Measurements from ENCODE around the gene ASB10. TPM values are rescaled to one million over a fixed set of nuclear protein-coding genes. Genes with fewer than 3 reads are reported as not detected.

The ASB10 gene
- total RNA-seq, 1 experiment from 2014 or later, result not detected

DNA sequence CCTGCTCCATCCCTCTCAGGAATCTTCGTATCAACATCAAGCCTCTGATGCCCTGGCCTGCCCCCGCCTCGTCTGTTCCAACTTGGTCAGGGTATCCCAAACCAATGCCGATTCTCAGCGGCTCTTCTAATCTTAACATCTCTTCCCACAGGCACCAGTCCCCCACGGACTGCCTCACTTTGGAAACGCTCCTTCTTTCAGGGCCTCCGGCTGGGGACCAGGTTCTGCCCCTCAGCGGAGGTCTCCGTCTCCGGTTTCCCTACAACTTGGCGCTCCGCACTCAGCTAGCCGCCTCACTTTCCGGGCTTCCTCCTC, 39.5 kb upstream of the ASB10 start:
- peaks cover 42% of the 10 kb centered on the region for H3K36me3 Mint-ChIP-seq
- no peaks in the 10 kb centered on the region for H3K27me3 Mint-ChIP-seq (ENCODE audit: low read depth)
- H3K4me3 Mint-ChIP-seq, result peak overlapping the region; percentile 95
- DNase-seq (ENCODE audit: low spot score) (no peak), ATAC-seq (no peak)
- CTCF ChIA-PET, result interaction anchor here (1.0 to 3.4 kb wide), 18 partner anchors 10 to 218 kb away, joined by 3 to 83 read pairs (median 5); partner anchors contain the start of gene H2BK1
- peaks cover 25% of the 10 kb centered on the region for H3K4me1 Mint-ChIP-seq
- TF ChIP-seq, protein P1, sequence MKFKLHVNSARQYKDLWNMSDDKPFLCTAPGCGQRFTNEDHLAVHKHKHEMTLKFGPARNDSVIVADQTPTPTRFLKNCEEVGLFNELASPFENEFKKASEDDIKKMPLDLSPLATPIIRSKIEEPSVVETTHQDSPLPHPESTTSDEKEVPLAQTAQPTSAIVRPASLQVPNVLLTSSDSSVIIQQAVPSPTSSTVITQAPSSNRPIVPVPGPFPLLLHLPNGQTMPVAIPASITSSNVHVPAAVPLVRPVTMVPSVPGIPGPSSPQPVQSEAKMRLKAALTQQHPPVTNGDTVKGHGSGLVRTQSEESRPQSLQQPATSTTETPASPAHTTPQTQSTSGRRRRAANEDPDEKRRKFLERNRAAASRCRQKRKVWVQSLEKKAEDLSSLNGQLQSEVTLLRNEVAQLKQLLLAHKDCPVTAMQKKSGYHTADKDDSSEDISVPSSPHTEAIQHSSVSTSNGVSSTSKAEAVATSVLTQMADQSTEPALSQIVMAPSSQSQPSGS (CRISPR knock-in tag; IDR thresholded peaks at IDR 0.05; ENCODE audit: borderline replicate concordance, low read depth), result no peak
- TF ChIP-seq MLX (CRISPR knock-in tag; IDR thresholded peaks at IDR 0.05), result no peak
- TF ChIP-seq ZNF671 (CRISPR knock-in tag; IDR thresholded peaks at IDR 0.05), result no peak
- no peak for TF ChIP-seq ZNF138 (CRISPR knock-in tag; conservative IDR thresholded peaks at IDR 0.05)
- TF ChIP-seq OVOL2 (CRISPR knock-in tag; IDR thresholded peaks at IDR 0.05; ENCODE audit: borderline replicate concordance), result no peak
- TF ChIP-seq ESRRA (CRISPR knock-in tag; IDR thresholded peaks at IDR 0.05; ENCODE audit: borderline replicate concordance), result no peak
- TF ChIP-seq JAZF1 (CRISPR knock-in tag; IDR thresholded peaks at IDR 0.05), result no peak
- TF ChIP-seq, protein P2, sequence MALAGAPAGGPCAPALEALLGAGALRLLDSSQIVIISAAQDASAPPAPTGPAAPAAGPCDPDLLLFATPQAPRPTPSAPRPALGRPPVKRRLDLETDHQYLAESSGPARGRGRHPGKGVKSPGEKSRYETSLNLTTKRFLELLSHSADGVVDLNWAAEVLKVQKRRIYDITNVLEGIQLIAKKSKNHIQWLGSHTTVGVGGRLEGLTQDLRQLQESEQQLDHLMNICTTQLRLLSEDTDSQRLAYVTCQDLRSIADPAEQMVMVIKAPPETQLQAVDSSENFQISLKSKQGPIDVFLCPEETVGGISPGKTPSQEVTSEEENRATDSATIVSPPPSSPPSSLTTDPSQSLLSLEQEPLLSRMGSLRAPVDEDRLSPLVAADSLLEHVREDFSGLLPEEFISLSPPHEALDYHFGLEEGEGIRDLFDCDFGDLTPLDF (CRISPR knock-in tag; IDR thresholded peaks at IDR 0.05), result no peak
- TF ChIP-seq FOXP1 (CRISPR knock-in tag; IDR thresholded peaks at IDR 0.05; ENCODE audit: borderline replicate concordance), result no peak
- TF ChIP-seq FOXJ3 (CRISPR knock-in tag; IDR thresholded peaks at IDR 0.05; ENCODE audit: borderline replicate concordance), result no peak
- TF ChIP-seq, protein P3, sequence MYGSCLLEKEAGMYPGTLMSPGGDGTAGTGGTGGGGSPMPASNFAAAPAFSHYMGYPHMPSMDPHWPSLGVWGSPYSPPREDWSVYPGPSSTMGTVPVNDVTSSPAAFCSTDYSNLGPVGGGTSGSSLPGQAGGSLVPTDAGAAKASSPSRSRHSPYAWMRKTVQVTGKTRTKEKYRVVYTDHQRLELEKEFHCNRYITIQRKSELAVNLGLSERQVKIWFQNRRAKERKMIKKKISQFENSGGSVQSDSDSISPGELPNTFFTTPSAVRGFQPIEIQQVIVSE (CRISPR knock-in tag; IDR thresholded peaks at IDR 0.05; ENCODE audit: borderline replicate concordance), result no peak
- TF ChIP-seq ZNF317 (CRISPR knock-in tag; IDR thresholded peaks at IDR 0.05; ENCODE audit: borderline replicate concordance, low read depth), result no peak
- TF ChIP-seq, protein P4, sequence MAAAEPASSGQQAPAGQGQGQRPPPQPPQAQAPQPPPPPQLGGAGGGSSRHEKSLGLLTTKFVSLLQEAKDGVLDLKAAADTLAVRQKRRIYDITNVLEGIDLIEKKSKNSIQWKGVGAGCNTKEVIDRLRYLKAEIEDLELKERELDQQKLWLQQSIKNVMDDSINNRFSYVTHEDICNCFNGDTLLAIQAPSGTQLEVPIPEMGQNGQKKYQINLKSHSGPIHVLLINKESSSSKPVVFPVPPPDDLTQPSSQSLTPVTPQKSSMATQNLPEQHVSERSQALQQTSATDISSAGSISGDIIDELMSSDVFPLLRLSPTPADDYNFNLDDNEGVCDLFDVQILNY (CRISPR knock-in tag; IDR thresholded peaks at IDR 0.05), result no peak
- no peak for TF ChIP-seq ZNF416 (CRISPR knock-in tag; IDR thresholded peaks at IDR 0.05)
- TF ChIP-seq, protein P5, sequence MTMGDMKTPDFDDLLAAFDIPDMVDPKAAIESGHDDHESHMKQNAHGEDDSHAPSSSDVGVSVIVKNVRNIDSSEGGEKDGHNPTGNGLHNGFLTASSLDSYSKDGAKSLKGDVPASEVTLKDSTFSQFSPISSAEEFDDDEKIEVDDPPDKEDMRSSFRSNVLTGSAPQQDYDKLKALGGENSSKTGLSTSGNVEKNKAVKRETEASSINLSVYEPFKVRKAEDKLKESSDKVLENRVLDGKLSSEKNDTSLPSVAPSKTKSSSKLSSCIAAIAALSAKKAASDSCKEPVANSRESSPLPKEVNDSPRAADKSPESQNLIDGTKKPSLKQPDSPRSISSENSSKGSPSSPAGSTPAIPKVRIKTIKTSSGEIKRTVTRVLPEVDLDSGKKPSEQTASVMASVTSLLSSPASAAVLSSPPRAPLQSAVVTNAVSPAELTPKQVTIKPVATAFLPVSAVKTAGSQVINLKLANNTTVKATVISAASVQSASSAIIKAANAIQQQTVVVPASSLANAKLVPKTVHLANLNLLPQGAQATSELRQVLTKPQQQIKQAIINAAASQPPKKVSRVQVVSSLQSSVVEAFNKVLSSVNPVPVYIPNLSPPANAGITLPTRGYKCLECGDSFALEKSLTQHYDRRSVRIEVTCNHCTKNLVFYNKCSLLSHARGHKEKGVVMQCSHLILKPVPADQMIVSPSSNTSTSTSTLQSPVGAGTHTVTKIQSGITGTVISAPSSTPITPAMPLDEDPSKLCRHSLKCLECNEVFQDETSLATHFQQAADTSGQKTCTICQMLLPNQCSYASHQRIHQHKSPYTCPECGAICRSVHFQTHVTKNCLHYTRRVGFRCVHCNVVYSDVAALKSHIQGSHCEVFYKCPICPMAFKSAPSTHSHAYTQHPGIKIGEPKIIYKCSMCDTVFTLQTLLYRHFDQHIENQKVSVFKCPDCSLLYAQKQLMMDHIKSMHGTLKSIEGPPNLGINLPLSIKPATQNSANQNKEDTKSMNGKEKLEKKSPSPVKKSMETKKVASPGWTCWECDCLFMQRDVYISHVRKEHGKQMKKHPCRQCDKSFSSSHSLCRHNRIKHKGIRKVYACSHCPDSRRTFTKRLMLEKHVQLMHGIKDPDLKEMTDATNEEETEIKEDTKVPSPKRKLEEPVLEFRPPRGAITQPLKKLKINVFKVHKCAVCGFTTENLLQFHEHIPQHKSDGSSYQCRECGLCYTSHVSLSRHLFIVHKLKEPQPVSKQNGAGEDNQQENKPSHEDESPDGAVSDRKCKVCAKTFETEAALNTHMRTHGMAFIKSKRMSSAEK (CRISPR knock-in tag; IDR thresholded peaks at IDR 0.05; ENCODE audit: borderline replicate concordance), result no peak
- no peak for TF ChIP-seq SOX15 (CRISPR knock-in tag; IDR thresholded peaks at IDR 0.05)
- no peak for TF ChIP-seq IRF1 (CRISPR knock-in tag; IDR thresholded peaks at IDR 0.05)
- no peak for TF ChIP-seq ZNF121 (CRISPR knock-in tag; IDR thresholded peaks at IDR 0.05)
- TF ChIP-seq, protein P6, sequence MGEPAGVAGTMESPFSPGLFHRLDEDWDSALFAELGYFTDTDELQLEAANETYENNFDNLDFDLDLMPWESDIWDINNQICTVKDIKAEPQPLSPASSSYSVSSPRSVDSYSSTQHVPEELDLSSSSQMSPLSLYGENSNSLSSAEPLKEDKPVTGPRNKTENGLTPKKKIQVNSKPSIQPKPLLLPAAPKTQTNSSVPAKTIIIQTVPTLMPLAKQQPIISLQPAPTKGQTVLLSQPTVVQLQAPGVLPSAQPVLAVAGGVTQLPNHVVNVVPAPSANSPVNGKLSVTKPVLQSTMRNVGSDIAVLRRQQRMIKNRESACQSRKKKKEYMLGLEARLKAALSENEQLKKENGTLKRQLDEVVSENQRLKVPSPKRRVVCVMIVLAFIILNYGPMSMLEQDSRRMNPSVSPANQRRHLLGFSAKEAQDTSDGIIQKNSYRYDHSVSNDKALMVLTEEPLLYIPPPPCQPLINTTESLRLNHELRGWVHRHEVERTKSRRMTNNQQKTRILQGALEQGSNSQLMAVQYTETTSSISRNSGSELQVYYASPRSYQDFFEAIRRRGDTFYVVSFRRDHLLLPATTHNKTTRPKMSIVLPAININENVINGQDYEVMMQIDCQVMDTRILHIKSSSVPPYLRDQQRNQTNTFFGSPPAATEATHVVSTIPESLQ (CRISPR knock-in tag; IDR thresholded peaks at IDR 0.05), result no peak
- TF ChIP-seq STAT6 (CRISPR knock-in tag; conservative IDR thresholded peaks at IDR 0.05; ENCODE audit: low read depth), result no peak
- POLR2A ChIA-PET, result interaction anchor here (0.8 to 1.4 kb wide), 3 partner anchors 19 to 100 kb away, joined by 4 to 7 read pairs (median 4); no protein-coding TSS in a partner anchor
- peak overlapping the region; percentile 100; the same call in 1 of the 2 replicates for H3K27ac Mint-ChIP-seq
- no peaks in the 10 kb centered on the region for H3K9me3 Mint-ChIP-seq
